ENCODE results near the gene LRRN3. TPM values are rescaled to one million over a fixed set of nuclear protein-coding genes. Genes with fewer than 3 reads are reported as not detected.

Gene LRRN3
- total and polyA plus RNA-seq, 10 of the 15 experiments (the other 5 are each of a cell fraction or from before 2014, with no cell fraction given) = 0.02 to 0.24 (median 0.11) TPM; not detected in 3

GRCh38 chr7:111150709-111151108 is 59.8 kb downstream of the LRRN3 start:
- H3K9ac ChIP-seq (ENCODE audit: control insufficient read depth, insufficient read depth, low read length) = no peak overlapping the region
- in situ Hi-C loops (cut with MboI) = no loop called here
- H3K27me3 ChIP-seq (replicated peaks in 1 of 2; ENCODE audit: control insufficient read depth in 2 of 2, insufficient read depth in 2 of 2, low read length in 1 of 2) = no peaks in the 10 kb centered on the region
- 0% methylated on average over 1 of the region's 1 CpG for WGBS (ENCODE audit: insufficient coverage, insufficient replicate concordance, low lambda C conversion rate, missing lambda C conversion rate)
- no peak overlapping the region for H3K4me2 ChIP-seq (ENCODE audit: control insufficient read depth, insufficient read depth)
- DNase-seq (ENCODE audit: low read depth, low spot score) (no peak), FAIRE-seq (no peak), ATAC-seq (no peak)
- BruUV-seq (replicated peaks) = no TSS peak
- no peak overlapping the region for H3K27ac ChIP-seq (ENCODE audit: control insufficient read depth, insufficient read depth)
- H4K20me1 ChIP-seq (ENCODE audit: control insufficient read depth, insufficient read depth) = no peaks in the 10 kb centered on the region
- CTCF ChIA-PET = interaction anchor here (0.6 to 1.3 kb wide), 2 partner anchors 13 to 52 kb away, joined by 3 read pairs; no protein-coding TSS in a partner anchor
- TF ChIP-seq CREB1 (IDR thresholded peaks at IDR 0.05; ENCODE audit: low read depth) = no peak
- TF ChIP-seq YY1 (IDR thresholded peaks at IDR 0.05; ENCODE audit: low read depth, low read length) = no peak
- no peak for TF ChIP-seq MXI1 (IDR thresholded peaks at IDR 0.05; ENCODE audit: low read depth, low read length)
- TF ChIP-seq MEF2B (IDR thresholded peaks at IDR 0.05; ENCODE audit: partially characterized antibody, poor library complexity, severe bottlenecking) = no peak
- no peak for TF ChIP-seq HDAC2 (IDR thresholded peaks at IDR 0.05)
- no peak for TF ChIP-seq DPF2 (IDR thresholded peaks at IDR 0.05)
- no peak for TF ChIP-seq POLR2AphosphoS5 (IDR thresholded peaks at IDR 0.05; ENCODE audit: low read length)
- TF ChIP-seq RBBP5 (conservative IDR thresholded peaks at IDR 0.05) = no peak
- no peak for TF ChIP-seq TCF12 (IDR thresholded peaks at IDR 0.05; ENCODE audit: low read depth, low read length)
- no peak for TF ChIP-seq SIX5 (IDR thresholded peaks at IDR 0.05; ENCODE audit: low read depth, low read length, severe bottlenecking)
- TF ChIP-seq, protein P1, sequence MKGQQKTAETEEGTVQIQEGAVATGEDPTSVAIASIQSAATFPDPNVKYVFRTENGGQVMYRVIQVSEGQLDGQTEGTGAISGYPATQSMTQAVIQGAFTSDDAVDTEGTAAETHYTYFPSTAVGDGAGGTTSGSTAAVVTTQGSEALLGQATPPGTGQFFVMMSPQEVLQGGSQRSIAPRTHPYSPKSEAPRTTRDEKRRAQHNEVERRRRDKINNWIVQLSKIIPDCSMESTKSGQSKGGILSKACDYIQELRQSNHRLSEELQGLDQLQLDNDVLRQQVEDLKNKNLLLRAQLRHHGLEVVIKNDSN (IDR thresholded peaks at IDR 0.05; ENCODE audit: borderline replicate concordance, extremely low read length, insufficient read depth, low read depth, low read length) = no peak
- TF ChIP-seq BMI1 (IDR thresholded peaks at IDR 0.05; ENCODE audit: borderline replicate concordance) = no peak
- TF ChIP-seq ATF7 (IDR thresholded peaks at IDR 0.05; ENCODE audit: low read depth) = no peak
- TF ChIP-seq EZH2 (IDR thresholded peaks at IDR 0.05; ENCODE audit: borderline replicate concordance, control insufficient read depth, low read depth, low read length) = no peak
- H2AFZ ChIP-seq (ENCODE audit: control insufficient read depth, low read depth, low read length) = no peak overlapping the region
- H3K4me3 ChIP-seq = no peak overlapping the region
- H3K9me3 ChIP-seq (replicated peaks; ENCODE audit: control insufficient read depth, insufficient read depth, low read length) = no peaks in the 10 kb centered on the region
- H3K79me2 ChIP-seq (ENCODE audit: control insufficient read depth, insufficient read depth, low read length) = no peaks in the 10 kb centered on the region
- RAD21 ChIA-PET (ENCODE audit: unreplicated experiment) = no interaction called here
- H3K36me3 ChIP-seq (ENCODE audit: control insufficient read depth in 2 of 2, insufficient read depth in 2 of 2, low read length in 1 of 2) = no peaks in the 10 kb centered on the region
- intact Hi-C loops (cut with micrococcal nuclease; ENCODE audit: unreplicated experiment) = no loop called here
- POLR2A ChIA-PET = interaction anchor here (0.6 kb wide), 1 partner anchor 58 kb away, joined by 4 read pairs; no protein-coding TSS in a partner anchor
- H3K4me1 ChIP-seq (ENCODE audit: control insufficient read depth, insufficient read depth, low read length) = no peaks in the 10 kb centered on the region
- SMC1A ChIA-PET (ENCODE audit: uncharacterized antibody, unreplicated experiment) = interaction anchor here (1.0 to 2.6 kb wide), 2 partner anchors 8 to 13 kb away, joined by 5 to 9 read pairs; no protein-coding TSS in a partner anchor

Data from GM12878 (cell line).